Skin epidermis (tissue), 12 donors: Measurements from ENCODE around the gene FBXL12.

Experiments
- H3K27ac ChIP-seq, 21 experiments: fragments of 200-600 bp; sonication (generic) in 11 of 21; one replicate each; pipeline ENCODE4 v1.5.0; 2020; ENCODE audit warnings: mild to moderate bottlenecking in 3 of 21, inconsistent platforms in 2 of 21, moderate library complexity in 2 of 21
- H3K4me3 ChIP-seq, 7 experiments: fragments of 200-600 bp; sonication (generic) in 2 of 7; one replicate each; pipeline ENCODE4 v1.5.0; 2020; ENCODE audit warnings: inconsistent platforms in 2 of 7, mild to moderate bottlenecking in 2 of 7, moderate library complexity in 1 of 7

FBXL12 gene

GRCh38 chr19:9842834-9843625 is 24.2 kb upstream of the FBXL12 start:
- H3K27ac ChIP-seq, result no peak overlapping the region
- H3K4me3 ChIP-seq, result no peak overlapping the region

DNA sequence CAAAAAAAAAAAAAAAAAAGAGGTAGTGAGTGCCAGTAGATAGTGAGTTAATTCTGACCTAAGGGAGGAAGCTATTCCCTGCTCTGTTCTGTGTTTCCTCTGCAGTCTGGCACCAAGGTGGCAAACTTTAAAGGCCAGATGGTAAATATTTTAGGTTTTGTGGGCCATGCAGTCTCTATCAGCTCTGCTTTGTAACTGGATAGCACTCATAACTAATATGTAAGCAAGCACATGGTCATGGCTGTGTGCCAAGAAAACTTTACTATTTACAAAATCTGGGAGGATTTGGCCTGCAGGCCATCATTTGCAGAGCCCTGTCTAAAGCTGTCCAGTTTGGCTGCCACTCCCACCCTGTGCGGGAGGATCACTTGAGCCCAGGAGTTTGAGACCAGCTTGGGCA is 20.5 kb upstream of the FBXL12 start:
- no peak overlapping the region for H3K27ac ChIP-seq
- H3K4me3 ChIP-seq, result no peak overlapping the region

GRCh38 chr19:9838324-9838723 is 19.4 kb upstream of the FBXL12 start:
- Histone ChIP-seq H3K4me3 (no peak overlapping the region), H3K27ac (no peak overlapping the region)

DNA sequence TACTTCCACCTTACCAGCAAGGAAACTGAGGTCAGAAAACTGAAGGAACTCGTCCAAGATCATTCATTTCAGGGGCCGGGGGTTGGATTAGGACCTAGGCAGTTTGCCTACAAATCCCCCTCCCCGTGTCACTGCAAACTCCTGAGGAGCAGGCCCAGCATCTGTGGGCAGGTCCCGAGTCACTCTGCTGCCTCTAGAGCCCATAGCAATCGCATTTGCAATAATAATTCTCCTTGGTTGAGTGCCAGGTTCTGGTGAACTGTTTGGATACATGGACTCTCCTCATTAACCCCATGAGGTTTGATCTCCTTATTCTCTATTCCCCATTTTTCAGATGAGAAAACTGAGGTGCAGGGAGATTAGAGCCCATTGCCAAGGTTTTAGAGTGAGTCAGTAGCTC is 17.1 kb upstream of the FBXL12 start:
- Histone ChIP-seq H3K27ac (peak overlapping the region in 7 of 21 experiments; percentile 62 to 94 (median 85)), H3K4me3 (peak overlapping the region; percentile 69 to 99 (median 92))

DNA sequence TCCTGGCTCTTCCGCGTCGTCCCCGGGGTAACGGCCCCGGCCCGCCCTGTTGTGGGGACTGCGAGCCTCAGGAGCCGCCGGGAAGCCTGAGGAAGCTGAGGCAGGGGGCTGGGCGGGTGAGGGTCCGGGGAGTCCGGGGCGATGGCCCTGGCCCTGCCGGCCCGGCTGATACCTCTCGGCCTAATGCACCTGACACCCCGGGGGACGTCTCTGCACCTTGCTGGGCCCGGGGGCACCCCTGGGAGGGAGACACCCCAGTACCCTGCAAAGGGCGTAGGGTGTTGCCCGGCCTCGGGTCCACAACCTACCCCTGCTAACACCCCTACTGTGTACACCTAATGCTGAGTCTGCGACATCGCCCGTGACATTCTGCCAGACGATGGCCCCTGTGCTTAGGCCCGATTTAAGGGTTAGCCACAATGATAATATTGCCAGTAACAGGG is 16.6 kb upstream of the FBXL12 start:
- Histone ChIP-seq H3K4me3 (peak overlapping the region; percentile 69 to 99 (median 92)), H3K27ac (peak overlapping the region; percentile 51 to 94 (median 83))

GRCh38 chr19:9834726-9835506 is 16.0 kb upstream of the FBXL12 start, which contains the start of gene PIN1:
Gene PIN1, plus strand, starts transcription at chr19:9835318. Its CDS starts 27 bp downstream, at chr19:9835345.
- Histone ChIP-seq H3K4me3 (peak within 1 kb of the TSS; percentile 69 to 99 (median 92)), H3K27ac (peak within 1 kb of the TSS; percentile 51 to 94 (median 83))

- H3K4me3 ChIP-seq, result peak overlapping the region; percentile 69 to 99 (median 92)
Observed at GRCh38 chr19:9834307-9834725, 15.4 kb upstream of the FBXL12 start.

DNA sequence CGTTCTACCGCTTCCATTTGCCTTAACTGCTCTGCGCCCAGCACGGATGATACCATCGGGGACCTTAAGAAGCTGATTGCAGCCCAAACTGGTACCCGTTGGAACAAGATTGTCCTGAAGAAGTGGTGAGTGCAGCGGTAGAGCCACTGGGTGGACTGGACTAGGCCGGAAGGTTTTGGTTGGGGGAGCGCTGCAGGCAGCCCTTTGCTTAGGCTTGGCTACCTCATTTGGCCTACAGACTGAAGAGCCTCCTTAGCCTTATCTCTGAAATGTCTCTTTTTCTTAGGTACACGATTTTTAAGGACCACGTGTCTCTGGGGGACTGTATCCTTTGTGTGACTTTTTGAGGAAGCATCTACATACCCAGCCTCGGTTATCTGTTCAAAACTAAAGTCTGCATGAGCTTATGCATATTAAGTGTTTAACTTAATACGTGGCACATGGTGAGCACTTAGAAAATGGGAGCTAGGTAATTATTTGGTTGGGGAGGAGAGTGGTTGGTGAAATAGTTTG is 9.7 kb upstream of the FBXL12 start:
- Histone ChIP-seq H3K4me3 (peak overlapping the region; percentile 76 to 95 (median 81)), H3K27ac (peak overlapping the region in 16 of 21 experiments; percentile 53 to 92 (median 88))

More at GRCh38 chr19:9834307-9834725, 15.4 kb upstream of the FBXL12 start:
- peak overlapping the region in 6 of 21 experiments; percentile 20 to 77 (median 58) for H3K27ac ChIP-seq

DNA sequence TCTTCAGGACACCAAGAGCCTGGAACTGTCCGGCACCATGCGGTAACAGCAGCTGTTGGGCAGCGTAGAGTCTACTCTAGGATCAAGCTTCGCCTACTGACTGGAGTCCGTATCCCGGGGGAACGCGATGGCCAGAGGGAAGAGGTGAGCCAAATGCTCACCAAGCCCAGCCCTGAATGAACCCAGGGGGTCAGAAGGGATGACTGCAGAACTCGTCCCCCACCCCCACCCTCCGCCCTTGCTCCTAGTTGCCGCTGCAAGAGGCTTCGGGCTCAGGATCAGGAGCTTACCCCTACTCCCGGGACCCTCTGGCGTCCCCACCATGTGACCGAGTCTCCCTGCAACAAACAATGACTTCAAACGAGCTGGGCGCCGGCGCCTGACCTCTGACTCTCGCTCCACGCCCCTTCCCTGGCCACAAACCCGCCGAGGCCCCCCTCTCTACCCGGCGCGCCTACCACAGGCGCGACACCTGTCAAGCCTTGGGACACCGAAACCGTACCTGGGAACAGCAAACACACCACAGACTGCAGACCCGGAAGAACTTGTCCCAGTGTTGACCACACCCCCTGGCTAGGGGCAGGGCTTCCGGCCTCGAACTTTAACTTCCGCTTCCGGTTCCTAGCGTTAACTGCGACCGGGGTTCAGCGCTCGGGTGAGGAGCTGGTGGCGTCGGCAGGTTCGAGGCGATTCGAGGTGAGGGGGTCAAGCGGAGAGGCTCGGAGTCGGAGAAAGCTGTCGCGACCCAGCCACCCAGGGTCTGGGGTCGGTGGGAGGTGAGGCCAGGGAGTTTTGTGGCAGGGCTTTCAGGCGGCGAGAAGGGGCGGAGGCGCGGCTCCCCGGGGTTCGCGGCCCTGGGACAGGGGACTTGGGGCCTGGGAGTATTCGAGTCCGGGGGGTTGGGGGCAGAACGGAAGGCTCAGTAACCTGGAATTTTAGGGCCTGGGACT is 8.7 kb upstream of the FBXL12 start, which contains the start of gene UBL5:
TSS of gene UBL5 (plus strand) at position 630 of the 950 bp plus-strand sequence. CDS start 420 bp downstream, outside the sequence.
- peak within 1 kb of the TSS; percentile 52 to 92 (median 86) for H3K27ac ChIP-seq
- H3K4me3 ChIP-seq, result peak within 1 kb of the TSS; percentile 76 to 95 (median 81)

- Histone ChIP-seq H3K4me3 (no peak overlapping the region), H3K27ac (no peak overlapping the region)
Observed at GRCh38 chr19:9823816-9824215, 4.9 kb upstream of the FBXL12 start.

DNA sequence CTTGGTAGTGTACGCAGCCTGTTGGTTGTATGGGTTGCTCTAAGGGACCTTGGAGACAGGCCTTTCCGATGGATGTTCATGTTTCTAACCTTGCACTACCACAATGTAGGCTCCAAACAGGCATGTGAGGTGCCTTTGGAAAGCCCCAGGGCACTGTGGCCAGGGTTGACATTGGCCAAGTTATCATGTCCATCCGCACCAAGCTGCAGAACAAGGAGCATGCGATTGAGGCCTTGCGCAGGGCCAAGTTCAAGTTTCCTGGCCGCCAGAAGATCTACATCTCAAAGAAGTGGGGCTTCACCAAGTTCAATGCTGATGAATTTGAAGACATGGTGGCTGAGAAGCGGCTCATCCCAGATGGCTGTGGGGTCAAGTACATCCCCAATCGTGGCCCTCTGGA is 1.2 kb upstream of the FBXL12 start:
- Histone ChIP-seq H3K4me3 (peak overlapping the region in 3 of 7 experiments; percentile 22 to 88 (median 28)), H3K27ac (peak overlapping the region in 16 of 21 experiments; percentile 38 to 96 (median 86))

GRCh38 chr19:9819596-9819909 is 674 bp upstream of the FBXL12 start:
- Histone ChIP-seq H3K27ac (peak overlapping the region in 17 of 21 experiments; percentile 38 to 96 (median 88)), H3K4me3 (peak overlapping the region; percentile 17 to 88 (median 28))

DNA sequence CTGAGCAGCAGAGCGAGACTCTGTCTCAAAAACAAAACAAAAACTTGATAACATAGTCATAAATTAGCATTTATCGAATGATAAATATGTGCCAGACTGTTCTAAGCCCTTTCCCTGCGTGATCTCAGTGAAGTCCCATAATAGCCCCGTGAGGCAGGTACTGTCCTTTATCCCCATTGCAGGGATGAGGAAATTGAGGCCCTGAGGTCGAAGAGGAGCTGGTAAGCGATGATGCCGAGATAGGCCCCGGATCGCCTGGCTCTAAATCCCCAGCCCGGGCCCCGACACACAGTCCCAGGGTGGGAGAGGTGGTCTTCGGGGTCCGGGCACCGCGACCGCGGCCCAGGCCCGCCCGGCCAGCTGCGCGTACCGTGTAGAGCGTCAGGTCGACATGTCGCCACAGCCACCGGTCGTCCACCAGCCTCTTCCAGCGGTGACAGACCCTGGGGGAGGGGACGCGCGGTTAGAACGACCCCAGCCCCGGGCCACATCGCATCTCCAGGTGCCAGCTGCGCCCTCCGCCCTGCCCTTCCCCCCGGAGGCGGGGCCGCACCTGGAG is 625 bp downstream of the FBXL12 start:
- Histone ChIP-seq H3K4me3 (peak overlapping the region; percentile 73 to 99 (median 88)), H3K27ac (peak overlapping the region; percentile 60 to 97 (median 91))

DNA sequence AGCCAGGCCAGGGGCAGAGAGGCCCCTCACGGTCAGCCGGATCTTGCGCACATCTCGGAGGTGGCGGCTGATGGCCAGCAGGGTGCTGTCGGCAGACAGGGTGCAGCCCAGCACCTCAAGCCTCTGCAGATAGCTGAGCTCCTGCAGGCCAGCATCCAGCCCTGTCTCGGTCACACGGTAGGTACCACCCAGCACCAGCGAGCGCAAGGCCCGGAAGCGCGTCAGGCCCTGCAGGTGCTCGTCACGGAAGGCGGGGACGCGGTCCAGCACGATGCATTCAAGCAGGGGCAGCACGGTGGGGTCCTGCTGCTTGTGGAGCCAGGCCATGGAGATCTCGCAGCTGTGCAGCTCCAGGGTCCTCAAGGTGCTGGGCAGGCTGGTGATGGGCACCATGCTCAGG is 7.7 kb downstream of the FBXL12 start:
- Histone ChIP-seq H3K27ac (no peak overlapping the region), H3K4me3 (no peak overlapping the region)

GRCh38 chr19:9808855-9809824 is 9.7 kb downstream of the FBXL12 start:
- Histone ChIP-seq H3K4me3 (no peak overlapping the region), H3K27ac (peak overlapping the region in 2 of 21 experiments; percentile 3 to 63)

GRCh38 chr19:9806803-9807202 is 12.1 kb downstream of the FBXL12 start:
- H3K27ac ChIP-seq, result no peak overlapping the region
- H3K4me3 ChIP-seq, result no peak overlapping the region

DNA sequence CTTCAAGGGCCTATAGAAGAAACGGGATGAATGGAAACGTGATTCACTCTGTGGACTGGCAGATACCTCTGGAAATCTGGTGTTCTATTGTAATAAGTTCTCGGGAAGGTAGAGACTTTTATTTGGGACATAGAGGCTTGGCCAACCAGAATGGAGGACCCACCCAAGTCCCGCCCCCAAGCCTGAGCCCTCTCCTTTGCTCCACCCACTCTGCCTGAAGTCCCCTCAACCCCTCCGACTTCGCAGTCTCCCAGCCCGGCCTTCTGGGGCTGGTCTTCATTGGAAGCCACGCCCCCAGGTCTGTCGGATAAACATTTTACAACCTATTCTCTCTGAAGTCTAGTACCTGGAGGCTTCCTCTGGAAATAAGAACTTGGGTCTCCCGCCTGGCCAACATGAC is 16.9 kb downstream of the FBXL12 start:
- Histone ChIP-seq H3K27ac (no peak overlapping the region), H3K4me3 (no peak overlapping the region)

GRCh38 chr19:9799162-9799561 is 19.7 kb downstream of the FBXL12 start:
- Histone ChIP-seq H3K27ac (no peak overlapping the region), H3K4me3 (no peak overlapping the region)
